GM18868 (cell line): Measurements from ENCODE around the gene TP73.

Source experiments
- ATAC-seq: cut with Tn5 transposase; IDR thresholded peaks from one replicate; pipeline ENCODE4 v1.9.1; 2021; ENCODE audit warnings: mild to moderate bottlenecking, moderate library complexity; ENCODE audit not compliant: unreplicated experiment

TP73 gene

DNA sequence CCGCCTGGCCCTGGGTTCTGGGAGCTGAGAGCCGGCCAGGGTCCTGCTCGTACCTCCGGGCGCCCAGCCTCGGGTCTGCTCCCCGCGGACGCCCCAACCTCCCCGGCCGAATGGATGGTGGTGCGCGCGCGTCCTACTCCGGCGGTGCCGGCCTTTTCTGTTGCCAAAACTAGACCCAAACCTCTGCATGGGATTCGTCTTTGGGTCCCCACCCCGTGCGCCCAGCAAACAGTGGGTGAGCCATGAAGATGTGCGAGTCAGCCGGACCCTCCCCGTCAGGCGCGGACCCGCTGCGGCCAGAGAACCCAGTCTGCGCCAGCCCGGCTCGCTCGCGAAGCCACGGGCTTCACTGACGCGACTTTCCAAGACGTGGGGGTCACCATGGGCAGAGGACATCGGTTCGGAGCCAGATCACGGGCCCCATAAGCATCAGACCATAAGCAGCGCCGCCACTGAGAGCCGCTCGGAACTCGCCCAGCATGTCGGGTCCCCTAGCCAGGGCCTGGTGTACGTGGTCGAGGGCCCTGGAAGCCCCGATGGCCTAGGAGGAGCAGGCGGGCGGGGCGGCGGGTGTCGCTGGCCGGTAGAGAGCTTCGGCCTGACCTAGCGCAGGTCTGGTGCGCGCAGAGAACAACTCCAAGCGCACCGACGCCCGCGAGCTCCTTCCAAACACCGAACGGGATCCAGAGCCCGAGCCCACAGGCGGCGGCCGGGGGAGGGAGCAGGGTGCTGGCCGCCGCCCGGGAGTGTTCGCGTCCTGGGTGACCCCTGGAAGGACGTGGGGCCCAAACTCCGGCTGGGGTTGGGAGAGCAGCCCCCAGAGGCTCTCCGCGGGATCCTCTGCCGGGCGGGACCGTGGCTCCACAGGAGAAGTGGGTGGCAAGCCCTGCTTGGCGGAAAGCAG, 1.0 kb upstream of the TP73 start:
- no peak for ATAC-seq

DNA sequence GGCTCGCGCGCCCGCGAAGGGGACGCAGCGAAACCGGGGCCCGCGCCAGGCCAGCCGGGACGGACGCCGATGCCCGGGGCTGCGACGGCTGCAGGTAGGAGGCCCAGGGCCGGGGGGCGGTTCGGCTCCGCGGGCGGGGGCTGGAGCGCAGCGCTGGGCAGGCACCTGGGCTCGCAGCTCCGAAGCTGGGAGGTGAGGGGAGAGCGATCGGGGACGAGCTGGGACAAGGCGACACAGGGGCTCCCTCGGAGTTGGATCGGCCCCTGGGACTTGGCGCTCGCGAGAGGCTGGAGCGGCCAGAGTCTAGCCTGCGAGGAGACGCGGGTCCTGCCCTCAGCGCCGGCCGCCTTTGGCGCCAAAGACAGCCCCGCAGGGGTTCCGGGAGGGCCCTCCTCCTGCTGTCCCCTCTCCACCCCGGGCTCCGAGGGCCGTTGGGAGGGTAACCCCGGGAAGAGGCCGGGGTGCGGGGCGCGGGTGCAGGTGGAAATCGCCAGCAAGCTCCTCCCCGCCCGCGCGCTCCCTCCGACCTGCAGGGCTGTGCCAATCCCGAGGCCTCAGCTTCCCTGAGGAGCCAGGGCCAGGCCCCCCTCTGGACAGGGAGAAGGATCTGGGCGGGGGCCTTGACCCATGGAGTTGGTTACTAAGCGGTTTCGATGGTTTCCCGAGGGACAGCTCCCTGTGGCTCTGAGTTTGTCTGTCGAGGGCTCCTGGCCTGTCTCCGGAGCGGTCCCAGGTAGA, 401 bp downstream of the TP73 start:
- ATAC-seq = no peak

DNA sequence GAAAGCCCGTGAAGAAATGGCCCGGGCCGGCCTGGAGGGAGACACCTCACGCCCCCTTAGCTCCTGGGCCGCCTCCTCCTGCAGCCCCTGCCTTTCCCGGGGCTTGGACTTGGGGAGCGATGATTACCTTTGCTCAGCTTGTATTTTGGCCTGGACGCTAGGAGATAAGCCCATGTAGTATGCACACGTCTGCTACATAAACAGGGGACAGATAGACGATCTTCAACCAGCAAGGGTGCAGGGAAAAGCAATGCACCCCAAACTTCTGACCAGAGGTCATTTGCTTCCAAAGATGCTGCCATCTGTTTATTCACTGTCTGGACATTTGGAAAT, 936 bp downstream of the TP73 start:
- ATAC-seq = no peak

DNA sequence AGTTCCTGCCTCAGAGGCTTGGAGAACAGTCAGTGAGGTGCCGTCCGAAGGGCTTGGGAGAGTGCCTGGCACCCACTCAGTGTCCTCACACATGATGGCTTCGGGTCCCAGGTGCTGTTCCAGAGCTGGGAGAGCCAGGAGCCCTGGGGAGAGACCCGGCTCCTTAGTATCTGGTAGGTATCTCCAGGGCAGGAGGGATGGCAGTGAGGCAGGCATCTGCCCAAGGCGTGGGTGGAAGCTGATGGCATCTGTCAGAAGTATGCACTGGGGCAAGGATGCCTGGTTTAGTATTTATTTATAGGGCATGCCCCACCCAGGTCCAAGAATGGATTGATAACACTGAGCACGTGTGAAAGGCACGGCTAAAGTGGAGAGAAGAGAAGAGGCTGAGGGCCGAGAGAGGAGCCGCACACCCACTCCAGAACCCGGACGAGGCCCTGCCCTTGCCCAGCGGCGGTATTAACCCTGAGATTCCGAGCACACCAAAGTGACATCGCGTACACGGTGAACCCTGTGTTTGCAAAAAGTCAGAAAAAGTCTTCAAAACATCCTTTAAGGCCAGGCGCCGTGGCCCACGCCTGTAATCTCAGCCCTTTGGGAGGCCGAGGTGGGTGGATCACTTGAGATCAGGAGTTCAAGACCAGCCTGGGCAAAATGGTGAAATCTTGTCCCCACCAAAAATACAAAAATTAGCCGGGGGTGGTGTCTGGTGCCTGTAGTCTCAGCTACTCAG, 2.4 kb downstream of the TP73 start:
- no peak for ATAC-seq

DNA sequence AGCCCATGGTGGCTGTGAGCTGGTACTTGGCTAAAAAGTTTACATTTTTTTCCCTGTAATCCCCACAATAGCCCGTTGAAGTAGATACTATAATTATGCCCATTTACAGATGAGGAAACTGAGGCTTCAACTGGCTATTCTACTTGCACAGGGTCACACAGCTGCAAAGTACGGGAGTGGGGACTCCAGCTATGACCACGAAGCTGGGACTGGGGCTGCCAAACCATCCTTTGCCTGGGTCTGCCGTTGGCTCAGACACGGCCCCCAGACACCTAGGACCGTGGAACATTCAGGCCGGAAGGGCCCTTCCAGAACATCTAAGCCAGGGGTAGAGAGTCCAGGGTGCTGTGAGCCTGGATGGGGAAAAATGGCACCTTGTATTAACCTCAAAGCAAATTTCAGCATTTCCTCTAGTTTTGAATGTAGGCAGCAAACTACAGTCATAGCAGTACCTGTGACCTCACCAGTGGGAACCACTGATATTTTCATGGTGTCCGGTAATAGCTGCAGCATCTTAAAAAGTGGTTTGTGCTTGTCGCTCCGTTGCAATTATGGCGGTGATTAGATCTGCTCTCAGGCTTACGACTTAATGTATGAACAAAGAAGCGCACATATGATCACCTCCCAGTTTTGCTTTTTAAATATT, 4.3 kb downstream of the TP73 start:
- peak; percentile 73 for ATAC-seq

DNA sequence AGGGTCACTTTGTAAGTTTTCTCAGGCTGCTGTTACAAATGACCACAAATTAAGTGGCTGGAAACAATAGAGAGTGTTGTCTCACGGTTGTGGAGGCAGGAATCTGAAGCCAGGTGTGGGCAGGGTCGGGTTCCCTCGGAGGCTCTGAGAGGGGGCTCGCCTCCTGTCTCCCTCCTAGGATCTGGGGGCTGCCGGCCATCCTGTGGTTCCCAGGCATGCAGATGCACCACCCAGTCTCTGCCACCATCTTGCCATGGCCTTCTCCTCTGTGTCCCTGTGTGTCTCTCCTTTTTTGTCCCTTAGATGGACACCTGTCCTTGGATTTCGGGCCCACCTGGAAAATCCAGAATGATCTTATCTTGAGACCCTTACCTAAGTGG, 4.8 kb downstream of the TP73 start:
- ATAC-seq = no peak

DNA sequence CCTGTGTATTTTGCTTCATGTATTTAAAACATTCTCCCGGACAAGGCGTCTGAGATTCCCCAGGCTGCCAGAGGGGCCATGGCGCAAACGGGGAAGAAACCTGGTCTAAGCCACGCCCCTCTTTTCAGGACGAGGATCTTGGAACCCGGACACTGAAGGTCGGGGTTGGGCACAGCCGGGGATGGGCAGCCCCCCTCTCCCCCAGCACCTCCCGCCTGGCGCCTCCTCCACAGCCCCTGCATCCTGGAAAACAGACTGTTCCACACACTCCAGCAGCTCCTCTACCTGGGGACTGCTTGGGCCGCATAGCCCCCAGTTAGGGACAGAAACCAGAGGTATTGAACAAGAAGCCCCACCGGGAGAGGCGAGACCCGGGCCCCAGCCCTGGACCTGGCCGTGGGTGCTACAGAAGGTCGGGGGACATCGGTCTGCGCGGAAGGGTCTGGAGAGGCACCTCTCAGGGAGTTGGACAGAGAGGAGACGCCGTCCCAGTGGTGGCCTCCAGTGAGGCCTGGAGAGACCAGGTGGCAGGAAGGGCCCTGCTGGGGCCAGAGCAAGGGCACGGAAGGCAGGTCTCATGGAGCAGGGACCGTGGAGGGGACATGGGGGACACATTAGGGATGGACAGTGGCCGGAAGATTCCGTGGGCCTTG, 5.4 kb downstream of the TP73 start:
- ATAC-seq = no peak

DNA sequence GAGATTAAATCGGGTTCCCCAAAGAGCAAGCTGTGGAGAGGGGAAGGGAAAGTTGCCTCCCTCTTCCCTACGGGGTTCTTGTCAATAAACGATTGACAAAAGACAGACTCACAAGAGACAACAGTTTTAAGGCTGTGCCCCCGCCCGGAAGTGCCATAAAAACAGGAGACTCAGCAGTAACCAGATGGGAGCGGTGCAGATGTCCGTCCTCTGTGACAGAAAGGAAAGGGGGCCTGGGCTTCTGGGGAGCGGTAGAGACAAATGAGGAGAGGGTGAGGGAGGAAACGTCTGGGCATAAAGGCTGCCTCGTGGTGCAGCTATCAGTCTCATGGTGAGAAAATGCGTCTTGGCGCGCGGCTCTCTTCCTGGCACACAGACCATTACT, 5.9 kb downstream of the TP73 start:
- no peak for ATAC-seq

DNA sequence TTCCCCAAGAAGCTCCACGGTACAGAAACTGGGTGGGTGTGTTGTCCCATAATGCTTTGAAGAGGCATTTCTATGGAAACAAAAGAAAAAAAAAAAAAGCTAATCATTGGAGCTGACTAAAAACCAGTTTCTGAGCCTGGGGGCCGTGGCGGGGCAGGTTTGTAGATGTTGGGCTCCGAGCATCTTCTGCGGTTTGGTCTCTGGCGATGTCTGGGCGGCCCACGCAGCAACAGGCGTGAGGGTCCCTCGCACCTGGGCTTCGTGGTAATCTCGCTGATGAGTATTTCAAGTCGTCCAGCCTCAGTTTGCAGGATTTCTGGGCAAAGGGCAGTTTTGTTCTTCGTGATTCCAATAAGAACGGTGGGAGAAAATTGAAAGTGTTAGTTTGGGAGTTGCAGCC, 6.8 kb downstream of the TP73 start:
- ATAC-seq = no peak

DNA sequence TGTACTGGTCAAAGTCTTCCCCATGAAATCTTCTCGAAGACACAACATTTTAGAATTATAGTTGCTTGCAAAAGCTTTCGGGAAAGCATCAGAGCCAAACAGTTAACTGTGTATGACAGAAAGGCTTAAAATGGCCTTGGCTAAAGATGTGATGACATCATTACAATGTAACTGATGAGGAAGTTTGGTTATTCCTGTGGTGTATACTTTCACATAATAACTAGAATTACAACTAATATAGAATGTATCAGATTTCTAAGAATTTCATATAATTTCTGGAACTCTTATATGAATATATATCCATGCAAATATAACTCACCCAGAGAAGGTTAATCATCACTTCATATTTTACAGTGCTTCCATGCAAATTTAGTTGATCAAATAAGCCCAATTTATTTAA, 8.4 kb downstream of the TP73 start:
- no peak for ATAC-seq

DNA sequence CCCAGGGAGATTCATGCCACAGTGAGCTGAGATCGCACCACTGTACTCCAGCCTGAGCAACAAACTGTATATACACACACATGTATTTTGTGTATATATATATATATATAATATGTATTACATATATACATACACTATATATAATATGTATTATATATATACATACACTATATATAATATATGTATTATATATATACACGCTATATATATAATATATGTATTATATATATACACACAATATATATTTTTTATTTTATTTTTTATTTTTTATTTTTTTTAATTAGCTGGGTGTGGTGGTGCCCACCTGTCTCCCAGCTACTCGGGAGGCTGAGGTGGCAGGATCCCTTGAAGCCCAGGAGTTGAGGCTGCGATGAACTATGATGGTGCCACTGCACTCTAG, 9.3 kb downstream of the TP73 start:
- ATAC-seq = no peak

DNA sequence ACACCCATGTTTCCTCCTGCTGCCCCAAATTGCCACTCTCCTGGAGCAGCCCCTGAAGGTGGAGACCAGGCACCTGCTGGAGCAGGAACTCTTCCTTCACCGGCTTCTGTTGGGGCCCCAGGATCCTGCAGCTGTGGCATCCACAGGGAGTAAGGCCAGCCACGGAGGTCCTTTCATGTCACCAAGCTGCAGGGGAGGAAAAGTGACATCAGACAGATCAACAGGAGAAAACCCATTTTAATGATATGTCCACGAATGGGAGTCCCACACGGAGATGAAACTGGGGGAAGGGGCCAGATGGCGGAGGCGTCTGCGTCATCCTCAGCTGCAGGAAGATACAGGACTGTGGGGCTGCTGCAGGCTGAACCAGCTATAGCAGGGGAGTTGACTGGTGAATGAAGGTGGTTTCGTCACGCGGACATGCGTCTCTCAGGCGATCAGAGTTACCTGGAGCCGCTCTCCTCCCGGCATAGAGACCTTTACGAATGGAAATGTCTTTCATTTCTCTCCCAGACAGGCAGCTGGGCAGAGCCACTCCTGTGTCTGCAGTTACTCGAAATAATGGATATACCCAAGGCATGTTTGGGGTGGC, 9.9 kb downstream of the TP73 start:
- no peak for ATAC-seq

DNA sequence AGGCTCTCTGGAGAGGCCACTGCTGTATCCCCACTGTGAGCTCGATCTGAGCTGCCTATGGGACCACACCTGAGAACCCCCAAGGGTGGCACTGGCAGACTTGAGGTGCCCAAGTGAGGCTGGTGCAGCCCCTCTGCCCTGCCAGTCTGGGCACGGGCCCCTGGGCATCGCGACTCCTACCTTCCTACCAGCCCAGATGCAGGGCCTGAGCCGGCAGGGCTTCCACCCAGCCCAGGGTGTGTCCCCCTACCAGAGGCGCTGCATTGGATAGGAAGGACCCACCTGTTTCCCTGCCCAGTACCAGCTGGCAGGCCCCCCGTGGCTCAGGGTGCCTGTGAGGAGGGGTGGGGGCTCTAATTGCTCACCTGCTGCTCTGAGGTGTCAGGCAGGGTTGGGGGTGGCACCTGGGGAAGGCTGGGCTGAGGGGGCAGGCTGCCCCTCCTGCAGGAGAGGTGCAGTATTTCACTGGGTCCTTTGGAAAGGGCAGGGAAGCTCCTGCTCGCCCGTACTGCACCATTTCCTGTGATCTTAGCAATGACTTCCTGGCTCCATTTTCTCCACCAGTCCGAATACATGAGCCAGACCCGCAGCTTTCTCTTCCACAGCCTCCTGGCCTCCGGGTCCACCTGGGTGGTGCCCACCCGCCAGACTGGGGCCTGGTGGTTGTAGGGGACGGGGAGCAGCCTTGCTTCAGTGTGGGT, 11.8 kb downstream of the TP73 start:
- ATAC-seq = no peak

DNA sequence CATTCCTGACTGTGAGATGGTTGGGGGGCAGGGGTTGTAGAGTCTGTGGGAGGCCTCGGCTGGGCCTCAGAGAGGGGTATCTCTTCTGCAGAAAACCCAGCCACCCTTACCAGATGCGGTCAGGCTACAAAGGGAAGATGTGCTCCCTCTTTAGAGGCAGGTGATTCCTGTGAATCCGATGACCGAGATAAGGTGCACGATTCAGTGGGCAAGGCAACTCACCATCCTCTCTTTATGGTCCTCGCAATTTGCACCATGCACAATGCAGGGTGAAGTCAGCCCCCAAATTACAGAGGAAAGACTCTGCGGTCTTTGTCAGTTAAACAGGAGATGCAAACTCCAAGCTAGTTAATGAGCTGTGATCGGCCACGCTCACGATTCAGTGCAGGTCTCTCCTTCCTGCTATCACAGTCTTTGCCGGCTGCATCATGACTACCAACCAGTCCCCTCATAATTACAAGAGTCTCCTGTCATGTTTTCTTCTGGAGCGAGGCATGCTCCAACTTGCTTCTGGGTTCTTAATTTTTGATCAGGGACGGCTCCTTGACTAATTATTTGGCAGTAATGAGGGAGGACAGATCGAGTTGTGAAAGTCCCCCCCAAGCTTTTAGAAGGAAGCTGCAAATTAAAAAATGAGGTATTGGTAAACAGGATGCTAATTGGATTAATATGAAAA, 12.5 kb downstream of the TP73 start:
- ATAC-seq = no peak

DNA sequence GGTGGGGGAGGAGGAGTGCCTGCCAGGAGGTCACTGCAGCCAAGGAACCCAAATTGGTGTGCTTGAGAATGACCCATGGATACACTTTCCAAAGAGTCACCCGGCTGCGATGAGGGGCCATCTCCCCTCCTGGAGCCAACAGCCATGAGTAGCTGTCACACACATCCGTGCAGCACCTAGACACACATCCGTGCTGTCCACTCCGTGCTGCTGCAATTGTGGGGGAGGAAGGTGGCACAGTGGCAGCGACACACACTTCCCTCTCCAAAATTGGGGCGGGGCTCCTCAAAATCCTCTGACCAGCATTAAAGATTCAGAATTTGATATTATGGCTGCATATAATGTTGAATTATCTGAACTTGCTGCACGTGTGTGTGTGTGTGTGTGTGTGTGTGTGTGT, 15.8 kb downstream of the TP73 start:
- no peak for ATAC-seq

DNA sequence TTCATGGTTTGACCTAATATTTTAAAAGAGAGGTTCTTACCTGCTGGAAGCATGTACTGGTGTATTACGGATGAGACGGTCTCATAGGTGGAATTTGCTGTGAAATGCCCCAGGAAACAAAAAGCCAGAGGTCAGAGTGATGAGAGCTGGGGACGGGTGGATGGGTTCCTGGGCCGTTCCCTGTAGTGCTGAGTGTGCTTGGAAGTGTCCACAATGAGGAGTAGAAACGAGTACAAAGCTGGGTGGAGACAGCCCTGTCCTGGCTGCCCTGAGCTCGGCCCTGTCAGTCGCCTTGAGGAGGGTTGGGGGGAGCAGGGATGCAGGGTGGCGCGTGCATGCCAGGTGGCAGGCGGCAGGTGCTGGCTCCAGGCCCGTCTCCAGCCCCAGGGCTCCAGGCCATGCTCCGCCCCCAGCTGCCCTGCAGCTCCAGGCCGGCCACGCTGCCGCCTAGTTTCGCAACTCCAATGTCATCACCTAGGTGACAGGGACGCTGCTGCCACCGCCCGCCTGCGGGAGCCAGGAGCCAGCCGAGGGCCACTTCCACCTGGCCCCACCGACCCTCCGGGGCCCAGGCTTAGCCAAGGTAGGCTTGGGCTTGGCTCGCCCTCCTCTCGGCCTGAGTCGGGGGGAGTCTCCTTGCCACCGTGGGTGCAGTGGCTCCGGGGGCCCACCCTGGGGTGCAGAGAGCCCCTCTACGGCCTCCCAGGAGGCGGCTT, 16.4 kb downstream of the TP73 start:
- ATAC-seq = no peak

DNA sequence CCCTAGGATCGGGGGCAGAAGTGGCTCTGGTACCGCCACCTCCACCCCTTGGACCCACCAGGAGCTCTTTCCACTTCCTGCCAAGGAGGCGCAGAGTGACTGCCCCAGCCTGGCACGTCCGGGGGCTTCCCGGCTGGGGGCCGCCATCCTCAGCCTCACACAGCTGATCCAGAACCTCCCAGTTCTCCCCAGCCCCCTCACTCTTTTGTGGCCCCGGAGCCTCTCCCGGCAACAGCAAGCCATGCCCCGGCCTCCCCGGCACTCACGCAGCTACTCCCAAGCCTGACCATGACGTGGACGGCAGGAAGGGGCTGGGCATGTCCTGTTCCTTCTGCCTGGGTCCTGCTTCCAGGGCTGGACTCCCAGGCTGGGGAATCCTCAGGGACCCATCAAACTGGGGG, 17.1 kb downstream of the TP73 start:
- no peak for ATAC-seq

DNA sequence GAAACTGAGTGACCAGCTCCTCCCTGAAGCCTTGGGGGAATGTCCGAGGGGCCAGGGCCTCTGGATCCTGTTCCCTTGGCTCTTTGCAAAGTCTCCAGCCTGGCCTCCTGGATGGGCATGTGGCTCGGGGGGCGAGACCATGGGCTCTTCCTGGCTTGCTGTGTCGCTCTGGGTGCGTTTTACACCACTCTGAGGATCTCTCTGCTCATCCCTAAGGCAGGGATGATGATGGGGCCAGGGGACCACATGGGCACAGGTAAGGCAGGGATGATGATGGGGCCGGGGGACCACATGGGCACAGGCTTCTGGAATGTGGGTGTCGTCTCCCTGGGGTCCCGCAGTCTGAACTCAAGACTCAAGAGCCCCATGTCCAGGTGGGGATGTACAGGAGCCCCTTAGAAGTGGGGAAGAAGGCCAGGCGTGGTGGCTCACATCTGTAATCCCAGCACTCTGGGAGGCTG, 17.7 kb downstream of the TP73 start:
- ATAC-seq = no peak
